PC-9 (cell line): ENCODE data around the gene USP28. TPM values are rescaled to one million over a fixed set of nuclear protein-coding genes. Genes with fewer than 3 reads are reported as not detected.

ENCODE experiments used
- BruUV-seq: library from RNA; stranded (reverse); fragments of 400-500 nt; replicated peaks from 2 replicates; lab custom pipeline; 2021; lab: Mats Ljungman, UMichigan
- CTCF ChIA-PET: fragments of 300-600 bp; sonication (Branson Sonifier 250); formaldehyde crosslinking; loops from one replicate; lab custom pipeline; 2022; ENCODE audit warnings: antibody characterized with exemption; lab: Charles Lee
- POLR2A ChIA-PET: fragments of 300-600 bp; sonication (Branson Sonifier 250); formaldehyde crosslinking; loops from one replicate; lab custom pipeline; 2022; ENCODE audit warnings: antibody characterized with exemption; ENCODE audit not compliant: unreplicated experiment; lab: Charles Lee
- DNase-seq, 2 experiments: peaks; one replicate each; pipeline versions ENCODE4 v3.0.0 to v3.0.0-alpha.2; 2015 to 2022; ENCODE audit warnings: mixed read lengths in 1 of 2
- H2AFZ ChIP-seq: fragments of 200-600 bp; sonication (generic); 2 replicates; pipeline ENCODE4 v1.8.1; 2017; ENCODE audit warnings: antibody characterized with exemption
- H3F3A ChIP-seq: fragments of 200-600 bp; sonication (generic); 2 replicates; pipeline ENCODE4 v1.8.1; 2017; ENCODE audit warnings: antibody characterized with exemption, mild to moderate bottlenecking, low read depth; ENCODE audit not compliant: insufficient read depth
- H3K27ac ChIP-seq: fragments of 200-600 bp; sonication (generic); 2 replicates; pipeline ENCODE4 v1.6.1; 2016; ENCODE audit warnings: mixed run types
- H3K27me3 ChIP-seq: fragments of 200-600 bp; sonication (generic); 2 replicates; pipeline ENCODE4 v1.6.1; 2016; ENCODE audit warnings: low read depth, mixed run types; ENCODE audit not compliant: insufficient read depth
- H3K36me3 ChIP-seq: fragments of 200-600 bp; sonication (generic); 2 replicates; pipeline ENCODE4 v1.6.1; 2016; ENCODE audit warnings: low read depth, mixed run types
- H3K4me1 ChIP-seq: fragments of 200-600 bp; sonication (generic); replicated peaks from 2 replicates; pipeline ENCODE4 v1.6.1; 2016; ENCODE audit warnings: mixed run types; ENCODE audit not compliant: insufficient read depth
- H3K4me2 ChIP-seq: fragments of 200-600 bp; sonication (generic); 2 replicates; pipeline ENCODE4 v1.6.1; 2017; ENCODE audit warnings: mixed run types
- H3K4me3 ChIP-seq: fragments of 200-600 bp; sonication (generic); 2 replicates; pipeline ENCODE4 v1.6.1; 2016; ENCODE audit warnings: mixed run types
- H3K79me2 ChIP-seq: fragments of 200-600 bp; sonication (generic); 2 replicates; pipeline ENCODE4 v1.6.1; 2017; ENCODE audit warnings: low read depth, mixed run types
- H3K9me2 ChIP-seq: fragments of 200-600 bp; sonication (generic); 2 replicates; pipeline ENCODE4 v1.8.1; 2017; ENCODE audit warnings: mild to moderate bottlenecking; ENCODE audit not compliant: insufficient read depth
- H3K9me3 ChIP-seq: fragments of 200-600 bp; sonication (generic); 2 replicates; pipeline ENCODE4 v1.8.1; 2016; ENCODE audit warnings: low read depth; ENCODE audit not compliant: insufficient read depth
- H4K20me1 ChIP-seq: fragments of 200-600 bp; sonication (generic); 2 replicates; pipeline ENCODE4 v1.8.1; 2017; ENCODE audit not compliant: insufficient read depth
- EZH2 ChIP-seq: fragments of 200-600 bp; sonication (generic); IDR thresholded peaks from 2 replicates; pipeline ENCODE4 v1.8.0; 2017; ENCODE audit warnings: antibody characterized with exemption, low read depth
- intact Hi-C: fragments of 100-400 bp; cut with micrococcal nuclease; formaldehyde crosslinking; loops from one replicate; pipeline ENCODE4 v1.10.0; 2022; ENCODE audit not compliant: unreplicated experiment
- total RNA-seq: library from RNA; stranded (reverse); gene quantifications from 2 replicates; pipeline ENCODE4 v1.2.3, GENCODE V29; 2021
- TF ChIP-seq, protein P1 (sequence below): fragments of 200-600 bp; sonication (generic); conservative IDR thresholded peaks from 2 replicates; pipeline ENCODE4 v1.6.1; 2017; ENCODE audit warnings: mixed run types, antibody characterized with exemption, mild to moderate bottlenecking, moderate library complexity

USP28 gene
- total RNA-seq, 1 experiment from 2014 or later, result 38.1 TPM

DNA sequence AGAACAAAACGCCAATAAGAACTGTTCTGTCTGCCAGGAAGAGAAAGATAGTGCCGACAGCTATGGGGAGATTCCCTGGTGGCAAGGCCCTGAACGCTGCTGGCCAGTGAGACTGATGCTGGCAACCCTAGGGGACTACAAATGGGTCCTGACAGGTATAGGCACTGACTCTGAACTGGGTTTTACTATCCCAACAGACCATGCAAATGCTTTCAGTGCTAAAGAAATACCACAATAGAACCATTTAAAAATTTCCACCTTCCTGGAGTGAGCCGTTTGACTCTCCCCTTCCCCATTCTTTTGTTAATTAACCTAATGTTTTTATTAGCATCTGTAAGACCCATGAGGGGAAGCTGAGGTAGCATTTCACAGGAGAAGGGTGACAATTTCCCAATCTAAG, 25.7 kb downstream of the USP28 start:
- H2AFZ ChIP-seq, result no peak overlapping the region
- TF ChIP-seq, protein P1, sequence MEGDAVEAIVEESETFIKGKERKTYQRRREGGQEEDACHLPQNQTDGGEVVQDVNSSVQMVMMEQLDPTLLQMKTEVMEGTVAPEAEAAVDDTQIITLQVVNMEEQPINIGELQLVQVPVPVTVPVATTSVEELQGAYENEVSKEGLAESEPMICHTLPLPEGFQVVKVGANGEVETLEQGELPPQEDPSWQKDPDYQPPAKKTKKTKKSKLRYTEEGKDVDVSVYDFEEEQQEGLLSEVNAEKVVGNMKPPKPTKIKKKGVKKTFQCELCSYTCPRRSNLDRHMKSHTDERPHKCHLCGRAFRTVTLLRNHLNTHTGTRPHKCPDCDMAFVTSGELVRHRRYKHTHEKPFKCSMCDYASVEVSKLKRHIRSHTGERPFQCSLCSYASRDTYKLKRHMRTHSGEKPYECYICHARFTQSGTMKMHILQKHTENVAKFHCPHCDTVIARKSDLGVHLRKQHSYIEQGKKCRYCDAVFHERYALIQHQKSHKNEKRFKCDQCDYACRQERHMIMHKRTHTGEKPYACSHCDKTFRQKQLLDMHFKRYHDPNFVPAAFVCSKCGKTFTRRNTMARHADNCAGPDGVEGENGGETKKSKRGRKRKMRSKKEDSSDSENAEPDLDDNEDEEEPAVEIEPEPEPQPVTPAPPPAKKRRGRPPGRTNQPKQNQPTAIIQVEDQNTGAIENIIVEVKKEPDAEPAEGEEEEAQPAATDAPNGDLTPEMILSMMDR, result no peak
- no peak for TF ChIP-seq EZH2
- no peaks in the 10 kb centered on the region for H3F3A ChIP-seq
- H3K4me3 ChIP-seq, result no peak overlapping the region
- H3K79me2 ChIP-seq, result no peaks in the 10 kb centered on the region
- intact Hi-C loops, result no loop called here
- no peaks in the 10 kb centered on the region for H3K9me2 ChIP-seq
- ChIA-PET CTCF (no interaction called here), POLR2A (no interaction called here)
- H3K27me3 ChIP-seq, result no peaks in the 10 kb centered on the region
- H4K20me1 ChIP-seq, result no peaks in the 10 kb centered on the region
- H3K9me3 ChIP-seq, result no peaks in the 10 kb centered on the region
- no TSS peak for BruUV-seq
- H3K36me3 ChIP-seq, result no peaks in the 10 kb centered on the region
- no peak overlapping the region for H3K4me2 ChIP-seq
- no peak overlapping the region for H3K27ac ChIP-seq
- no peak for DNase-seq
- no peaks in the 10 kb centered on the region for H3K4me1 ChIP-seq

DNA sequence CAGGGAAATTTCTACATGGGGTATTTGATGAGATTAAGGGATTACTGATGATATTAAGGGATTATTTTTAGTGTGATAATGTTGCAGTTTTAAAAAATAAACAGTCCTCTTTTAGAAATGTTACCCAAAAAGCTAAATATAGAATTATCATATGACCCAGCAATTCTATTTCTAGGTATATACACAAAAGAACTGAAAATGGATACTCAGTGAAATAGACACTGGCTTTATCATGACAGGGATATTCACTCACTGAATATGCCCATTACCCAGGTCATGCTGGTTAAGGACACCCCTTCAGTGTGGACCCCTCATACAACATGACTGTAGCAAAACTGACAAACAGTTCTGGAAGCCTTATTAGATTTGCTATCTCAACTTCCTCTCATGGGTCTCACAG, 27.8 kb downstream of the USP28 start:
- ChIA-PET CTCF (no interaction called here), POLR2A (no interaction called here)
- intact Hi-C loops, result no loop called here
- H2AFZ ChIP-seq, result no peak overlapping the region
- H3K79me2 ChIP-seq, result no peaks in the 10 kb centered on the region
- H3K9me2 ChIP-seq, result no peaks in the 10 kb centered on the region
- H4K20me1 ChIP-seq, result no peaks in the 10 kb centered on the region
- H3K36me3 ChIP-seq, result 0 out of 2 replicates have a peak, but pooled peaks cover 3% of the 10 kb centered on the region
- H3K4me3 ChIP-seq, result no peak overlapping the region
- BruUV-seq, result no TSS peak
- no peaks in the 10 kb centered on the region for H3K27me3 ChIP-seq
- no peaks in the 10 kb centered on the region for H3F3A ChIP-seq
- H3K27ac ChIP-seq, result no peak overlapping the region
- H3K9me3 ChIP-seq, result no peaks in the 10 kb centered on the region
- no peak overlapping the region for H3K4me2 ChIP-seq
- H3K4me1 ChIP-seq, result no peaks in the 10 kb centered on the region
- TF ChIP-seq, protein P1, result no peak
- no peak for DNase-seq

DNA sequence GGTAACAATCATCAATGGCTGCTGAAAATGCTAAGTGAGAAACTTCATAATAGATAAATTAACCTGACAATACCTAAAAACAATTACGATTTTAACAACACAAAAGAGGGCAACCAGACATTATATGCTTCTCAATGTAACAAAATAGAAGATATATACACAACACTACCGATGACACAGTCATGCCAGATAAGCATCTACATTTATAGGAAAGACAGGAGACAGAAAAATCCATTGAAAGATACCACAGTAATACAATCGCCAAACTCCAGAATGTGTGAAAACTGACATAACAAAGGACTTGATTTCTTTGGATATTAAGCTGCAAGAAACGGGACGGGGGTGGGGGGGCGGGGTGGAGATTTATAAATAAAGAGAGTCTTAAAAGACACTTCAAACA, 28.3 kb downstream of the USP28 start:
- CTCF ChIA-PET, result no interaction called here
- Histone ChIP-seq H3K27me3 (no peaks in the 10 kb centered on the region), H4K20me1 (no peaks in the 10 kb centered on the region), H3K36me3 (0 out of 2 replicates have a peak, but pooled peaks cover 4% of the 10 kb centered on the region), H3K9me2 (no peaks in the 10 kb centered on the region), H2AFZ (no peak overlapping the region), H3K9me3 (no peaks in the 10 kb centered on the region), H3K4me2 (no peak overlapping the region), H3K27ac (no peak overlapping the region), H3K4me1 (no peaks in the 10 kb centered on the region), H3K79me2 (no peaks in the 10 kb centered on the region), H3K4me3 (no peak overlapping the region), H3F3A (no peaks in the 10 kb centered on the region)
- TF ChIP-seq, protein P1, result no peak
- TF ChIP-seq EZH2, result no peak
- no peak for DNase-seq
- BruUV-seq, result no TSS peak
- POLR2A ChIA-PET, result no interaction called here
- intact Hi-C loops, result no loop called here
